GM11168 (cell line): ENCODE data around the gene TRMT112.

Source experiments
- in situ Hi-C: fragments of 300-500 bp; cut with MboI; formaldehyde crosslinking; loops from one replicate; pipeline ENCODE4 v1.12.0; 2022; ENCODE audit warnings: low sequenced_read_pairs; ENCODE audit not compliant: unreplicated experiment

Gene TRMT112

DNA sequence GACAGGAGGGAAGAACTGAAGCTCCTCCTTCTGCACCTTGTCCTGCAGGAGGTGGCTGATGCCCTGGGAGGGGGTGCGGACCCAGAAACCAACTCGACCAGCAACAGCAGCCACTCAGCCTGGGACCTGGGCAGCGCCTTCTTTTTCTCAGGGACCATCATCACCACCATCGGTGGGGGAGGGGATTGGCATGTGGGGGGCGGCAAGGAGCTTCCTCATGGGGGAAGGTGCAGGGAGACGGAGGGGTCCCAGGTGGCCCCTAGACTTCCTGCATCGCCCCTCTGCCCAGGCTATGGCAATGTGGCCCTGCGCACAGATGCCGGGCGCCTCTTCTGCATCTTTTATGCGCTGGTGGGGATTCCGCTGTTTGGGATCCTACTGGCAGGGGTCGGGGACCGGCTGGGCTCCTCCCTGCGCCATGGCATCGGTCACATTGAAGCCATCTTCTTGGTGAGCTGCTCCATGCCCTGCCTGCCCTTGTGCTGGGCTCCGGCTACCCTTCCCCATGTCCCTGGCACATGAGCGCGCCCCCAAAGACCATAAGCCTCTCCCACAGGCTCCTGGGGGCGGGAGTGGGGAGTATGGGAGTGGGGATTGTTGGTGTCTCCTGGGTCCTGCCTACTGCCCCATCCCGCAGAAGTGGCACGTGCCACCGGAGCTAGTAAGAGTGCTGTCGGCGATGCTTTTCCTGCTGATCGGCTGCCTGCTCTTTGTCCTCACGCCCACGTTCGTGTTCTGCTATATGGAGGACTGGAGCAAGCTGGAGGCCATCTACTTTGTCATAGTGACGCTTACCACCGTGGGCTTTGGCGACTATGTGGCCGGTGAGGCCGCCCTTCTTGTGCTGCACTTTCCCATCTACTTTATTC is 20.3 kb downstream of the TRMT112 start:
- in situ Hi-C loops: no loop called here

DNA sequence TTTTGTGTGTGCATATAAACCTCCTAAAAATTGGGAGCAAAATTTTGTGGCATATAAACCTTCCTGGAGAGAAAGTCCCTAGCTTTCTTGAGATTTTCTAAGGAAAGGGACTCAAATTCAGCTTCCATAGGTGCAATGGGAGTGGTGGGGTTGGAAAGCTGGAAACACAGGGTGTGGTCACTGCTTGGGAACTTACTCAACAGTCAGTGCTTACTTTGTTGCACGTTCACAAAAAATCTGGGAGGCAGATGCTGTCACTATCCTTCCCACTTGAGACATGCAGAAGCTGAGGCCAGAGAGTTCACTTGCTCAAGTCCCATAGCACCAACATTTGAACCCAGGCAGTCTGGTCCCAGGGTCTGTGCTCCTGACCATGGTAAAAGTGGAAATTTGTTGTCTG is 21.1 kb downstream of the TRMT112 start:
- in situ Hi-C loops: no loop called here

DNA sequence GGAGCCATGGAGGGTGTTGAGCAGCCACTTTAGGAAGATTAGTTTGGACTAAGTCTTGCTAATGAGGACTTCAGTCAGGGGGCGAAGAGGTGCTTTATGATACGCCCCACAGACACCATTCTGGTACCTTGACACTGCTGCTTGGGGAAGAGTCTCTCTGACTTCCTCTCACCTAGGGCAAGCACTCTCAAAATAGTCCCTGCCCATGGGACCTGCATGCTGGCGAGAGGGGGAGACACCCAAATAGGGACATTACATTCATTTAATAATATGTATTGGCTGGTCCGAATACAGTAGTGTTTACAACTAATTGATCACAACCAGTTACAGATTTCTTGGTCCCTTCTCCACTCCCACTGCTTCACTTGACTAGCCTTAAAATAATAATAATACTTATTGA is 21.6 kb downstream of the TRMT112 start:
- in situ Hi-C loops: no loop called here

DNA sequence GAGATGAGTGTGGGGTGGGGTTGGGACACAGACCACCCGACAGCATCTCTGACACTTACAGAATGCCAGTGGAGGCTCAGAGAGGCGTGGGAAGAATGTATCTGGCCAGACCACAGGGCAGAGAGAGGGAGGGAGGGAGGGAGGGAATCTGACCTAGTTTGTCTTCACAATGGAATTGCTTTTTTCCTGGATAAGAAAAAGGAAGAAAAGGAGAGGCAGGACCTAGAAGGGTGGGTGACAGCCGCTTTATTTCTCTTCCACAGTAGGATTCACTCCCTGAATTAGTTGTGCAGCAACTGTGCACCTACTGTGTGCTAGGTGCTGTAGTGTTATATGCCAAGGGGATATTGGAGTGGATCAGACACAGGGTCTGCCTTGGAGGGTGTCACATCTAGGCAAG is 22.6 kb downstream of the TRMT112 start:
- in situ Hi-C loops: no loop called here

DNA sequence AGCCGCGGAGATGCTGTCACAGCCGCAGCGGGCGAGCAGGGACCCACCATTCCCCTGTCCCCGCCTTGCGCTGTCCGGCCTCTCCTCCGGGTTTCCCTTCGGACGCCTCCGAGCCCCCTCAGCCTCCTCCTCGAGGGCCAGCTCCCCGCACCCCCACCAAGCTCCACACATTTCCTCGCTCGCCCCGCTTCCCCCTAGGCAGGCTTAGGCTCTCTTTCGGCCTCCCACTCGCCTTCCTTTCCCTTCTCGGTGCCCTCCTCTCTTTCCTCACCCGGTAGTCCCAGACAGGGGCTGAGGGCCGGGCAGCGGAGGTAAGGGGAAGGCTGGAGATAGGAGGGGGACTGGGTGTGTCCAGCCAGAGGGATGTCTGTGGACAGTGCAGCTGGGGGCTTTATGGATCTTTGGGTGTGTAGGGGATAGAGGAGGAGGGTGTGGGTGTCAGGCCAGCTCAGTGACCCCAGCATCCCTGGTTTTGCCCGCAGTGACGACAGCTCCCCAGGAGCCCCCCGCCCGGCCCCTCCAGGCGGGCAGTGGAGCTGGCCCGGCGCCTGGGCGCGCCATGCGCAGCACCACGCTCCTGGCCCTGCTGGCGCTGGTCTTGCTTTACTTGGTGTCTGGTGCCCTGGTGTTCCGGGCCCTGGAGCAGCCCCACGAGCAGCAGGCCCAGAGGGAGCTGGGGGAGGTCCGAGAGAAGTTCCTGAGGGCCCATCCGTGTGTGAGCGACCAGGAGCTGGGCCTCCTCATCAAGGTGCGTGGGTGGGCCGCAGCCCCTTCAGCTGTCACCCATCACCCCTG is 24.7 kb downstream of the TRMT112 start:
- in situ Hi-C loops: no loop called here

DNA sequence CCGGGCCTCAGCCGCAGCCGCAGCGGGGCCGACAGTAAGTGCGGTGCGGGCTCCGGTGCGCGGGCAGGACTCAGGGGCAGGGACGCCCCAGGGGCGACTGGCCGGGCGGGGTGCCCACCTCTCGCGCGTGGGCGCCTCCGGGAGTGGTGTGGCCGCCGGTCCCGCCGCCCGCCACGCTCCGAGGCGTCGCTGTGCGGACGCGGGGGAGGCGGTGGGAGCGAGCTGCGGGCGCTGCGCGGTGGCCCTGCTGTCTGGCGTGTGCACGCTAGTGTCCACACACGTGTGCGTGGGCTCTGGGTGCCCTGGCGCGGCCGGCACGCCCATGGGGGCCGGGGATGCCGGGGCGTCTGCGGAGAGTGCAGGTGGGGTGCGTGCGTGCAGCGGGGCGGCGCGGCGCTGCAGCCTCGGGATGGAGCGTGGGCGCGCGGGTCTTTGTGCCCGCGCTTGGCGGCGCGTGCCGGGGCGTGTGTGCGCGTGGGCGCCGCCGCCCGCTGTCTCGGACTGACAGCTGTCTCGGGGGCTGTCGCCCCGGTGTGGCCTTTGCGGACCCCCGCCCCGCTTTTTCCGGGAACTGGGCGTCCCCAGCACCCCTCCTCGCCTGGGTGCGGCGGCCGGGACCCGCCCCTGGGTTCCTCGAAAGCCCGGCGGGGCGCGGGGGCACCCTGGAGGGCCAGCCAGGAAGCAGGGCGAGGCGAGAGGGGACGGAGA is 25.5 kb downstream of the TRMT112 start:
- in situ Hi-C loops: no loop called here

DNA sequence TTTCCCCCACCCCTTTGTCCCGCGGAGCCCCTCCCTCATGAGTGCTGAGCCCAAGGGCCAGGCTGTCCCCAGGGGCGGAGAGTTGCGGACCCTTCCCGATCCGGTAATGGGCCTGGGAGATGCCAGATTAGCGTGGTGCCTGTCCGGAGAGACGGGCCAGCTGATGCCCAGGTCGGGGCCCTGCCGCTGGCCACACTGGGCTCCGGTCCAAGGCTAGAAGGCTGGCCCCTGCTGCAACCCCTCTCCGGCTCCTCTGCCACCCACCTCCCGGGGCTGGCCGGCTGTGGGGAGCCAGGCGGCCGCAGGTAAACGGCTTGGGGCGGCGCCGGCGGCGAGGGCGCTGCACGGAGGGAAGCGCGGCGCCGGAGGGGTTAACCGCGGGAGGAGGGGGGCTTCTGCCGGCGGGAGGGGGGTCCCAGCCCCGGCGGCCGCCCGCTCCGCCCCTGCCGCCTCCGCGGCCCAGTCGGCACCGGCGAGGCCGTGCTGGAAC is 26.1 kb downstream of the TRMT112 start, which contains the start of gene KCNK4:
Gene KCNK4 (plus strand): TSS at position 41 of the 490 bp plus-strand sequence. CDS start 1,717 bp downstream, outside the sequence.
- in situ Hi-C loops: no loop called here

DNA sequence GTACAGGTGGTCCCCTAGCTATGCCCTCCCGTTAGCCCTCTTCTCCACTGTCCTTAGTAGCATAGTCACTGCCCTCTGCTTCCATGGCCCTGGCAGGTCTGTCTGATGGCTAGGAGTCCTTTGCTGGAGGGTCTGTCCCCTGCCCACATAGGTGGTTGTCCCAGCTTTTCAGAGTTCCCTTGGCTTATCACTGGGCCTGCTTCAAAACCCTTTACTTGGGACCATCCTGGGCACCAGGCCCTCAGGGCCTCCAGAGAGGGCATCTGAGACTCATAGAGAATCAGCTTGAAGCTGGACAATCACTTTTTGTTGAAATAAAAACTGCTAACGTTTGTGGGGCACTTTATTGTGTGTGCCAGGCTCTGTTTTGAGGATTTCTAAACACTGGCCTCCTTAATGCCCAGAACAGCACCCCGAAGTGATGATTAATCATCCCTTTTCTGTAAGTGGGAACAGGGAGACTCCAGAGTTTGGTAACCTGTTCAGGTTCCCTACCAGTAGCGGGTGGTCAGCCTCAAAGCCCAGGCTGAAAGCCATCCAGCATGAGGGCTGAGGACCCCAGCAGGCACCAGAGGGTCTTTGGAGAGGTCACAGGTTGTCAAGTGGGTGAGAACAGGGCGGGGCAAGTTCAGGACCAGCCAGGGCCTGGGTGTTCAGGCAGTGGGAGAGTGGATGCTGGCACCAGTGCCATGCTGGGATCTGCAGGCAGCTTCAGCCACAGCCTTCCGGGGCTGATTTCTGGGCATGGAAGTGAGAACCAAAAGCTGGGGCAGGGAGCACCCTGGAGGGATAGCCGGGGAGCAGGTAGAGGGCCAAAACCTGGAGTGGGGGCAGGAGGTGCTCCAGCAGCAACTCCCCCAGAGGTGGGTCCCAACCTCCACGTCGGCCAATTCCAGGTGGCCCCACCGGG is 26.8 kb downstream of the TRMT112 start:
- in situ Hi-C loops: no loop called here

DNA sequence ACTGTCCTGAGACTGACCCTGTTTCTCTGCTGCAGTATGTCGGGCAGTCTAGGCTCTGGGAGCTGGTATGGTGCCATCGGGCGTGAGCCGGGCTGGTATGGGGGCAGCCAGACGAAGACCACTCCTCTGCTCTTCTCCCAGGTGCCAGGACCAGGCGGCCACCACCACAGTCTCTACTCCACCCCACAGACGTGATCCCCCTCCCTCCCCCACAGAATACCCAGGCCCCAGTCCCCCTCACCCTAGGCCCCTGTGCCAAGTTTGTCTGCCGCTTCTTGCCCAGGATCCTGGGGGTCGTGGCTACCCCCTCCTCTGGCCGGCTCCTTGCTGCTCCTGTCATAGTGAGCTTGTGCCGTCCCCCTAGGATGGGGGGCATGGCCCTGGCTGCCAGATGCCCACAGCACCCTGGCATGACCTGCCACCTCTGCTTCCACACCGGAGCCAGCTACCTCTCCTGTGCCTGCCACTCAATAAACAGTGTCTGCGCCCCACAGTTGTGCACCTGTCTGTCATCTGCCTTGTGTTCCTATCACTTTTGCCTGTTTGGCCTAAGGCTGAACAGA is 28.3 kb downstream of the TRMT112 start:
- in situ Hi-C loops: no loop called here

DNA sequence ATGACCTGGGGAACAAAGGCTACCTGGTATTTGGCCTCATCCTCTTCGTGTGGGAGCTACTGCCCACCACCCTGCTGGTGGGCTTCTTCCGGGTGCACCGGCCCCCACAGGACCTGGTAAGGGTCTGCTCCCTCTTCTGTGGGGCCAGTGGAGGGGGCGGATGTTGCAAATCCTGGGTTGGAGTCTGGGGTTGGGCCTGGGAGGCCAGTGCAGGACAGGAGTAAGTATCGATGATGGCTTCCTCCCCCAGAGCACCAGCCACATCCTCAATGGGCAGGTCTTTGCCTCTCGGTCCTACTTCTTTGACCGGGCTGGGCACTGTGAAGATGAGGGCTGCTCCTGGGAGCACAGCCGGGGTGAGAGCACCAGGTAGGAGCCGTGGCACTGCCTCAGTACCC is 29.0 kb downstream of the TRMT112 start:
- in situ Hi-C loops: no loop called here

DNA sequence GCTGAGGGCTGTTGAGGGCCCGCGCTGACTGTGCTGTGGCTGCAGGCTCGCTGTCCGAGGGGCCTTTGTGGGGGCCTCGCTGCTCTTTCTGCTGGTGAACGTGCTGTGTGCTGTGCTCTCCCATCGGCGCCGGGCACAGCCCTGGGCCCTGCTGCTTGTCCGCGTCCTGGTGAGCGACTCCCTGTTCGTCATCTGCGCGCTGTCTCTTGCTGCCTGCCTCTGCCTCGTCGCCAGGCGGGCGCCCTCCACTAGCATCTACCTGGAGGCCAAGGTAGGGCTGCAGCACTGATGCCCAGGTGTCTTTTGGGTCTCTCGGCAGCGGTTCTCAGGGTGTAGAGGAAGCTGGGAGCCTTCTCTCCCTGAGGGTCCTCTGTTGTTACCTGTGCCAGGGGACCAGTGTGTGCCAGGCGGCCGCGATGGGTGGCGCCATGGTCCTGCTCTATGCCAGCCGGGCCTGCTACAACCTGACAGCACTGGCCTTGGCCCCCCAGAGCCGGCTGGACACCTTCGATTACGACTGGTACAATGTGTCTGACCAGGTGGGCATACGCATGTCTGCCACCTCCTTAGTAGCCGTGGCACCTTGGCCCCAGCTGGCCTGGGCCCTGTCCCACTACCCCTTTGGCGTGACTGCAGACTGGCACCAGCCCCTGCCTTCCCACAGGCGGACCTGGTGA is 29.5 kb downstream of the TRMT112 start:
- in situ Hi-C loops: no loop called here

DNA sequence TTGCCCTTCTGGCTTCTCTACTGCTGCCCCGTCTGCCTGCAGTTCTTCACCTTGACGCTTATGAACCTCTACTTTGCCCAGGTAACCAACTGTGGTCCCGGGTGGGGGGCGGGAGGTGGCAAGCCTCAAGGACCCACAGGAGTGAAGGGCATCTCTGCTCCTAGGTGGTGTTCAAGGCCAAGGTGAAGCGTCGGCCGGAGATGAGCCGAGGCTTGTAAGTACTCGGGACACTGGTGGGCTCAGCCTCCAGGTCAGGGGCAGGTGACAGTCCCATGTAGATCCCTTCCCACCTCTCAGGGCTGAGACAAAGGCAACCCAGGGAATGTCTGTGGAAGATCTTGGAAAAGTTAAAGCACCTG is 30.6 kb downstream of the TRMT112 start:
- in situ Hi-C loops: no loop called here

DNA sequence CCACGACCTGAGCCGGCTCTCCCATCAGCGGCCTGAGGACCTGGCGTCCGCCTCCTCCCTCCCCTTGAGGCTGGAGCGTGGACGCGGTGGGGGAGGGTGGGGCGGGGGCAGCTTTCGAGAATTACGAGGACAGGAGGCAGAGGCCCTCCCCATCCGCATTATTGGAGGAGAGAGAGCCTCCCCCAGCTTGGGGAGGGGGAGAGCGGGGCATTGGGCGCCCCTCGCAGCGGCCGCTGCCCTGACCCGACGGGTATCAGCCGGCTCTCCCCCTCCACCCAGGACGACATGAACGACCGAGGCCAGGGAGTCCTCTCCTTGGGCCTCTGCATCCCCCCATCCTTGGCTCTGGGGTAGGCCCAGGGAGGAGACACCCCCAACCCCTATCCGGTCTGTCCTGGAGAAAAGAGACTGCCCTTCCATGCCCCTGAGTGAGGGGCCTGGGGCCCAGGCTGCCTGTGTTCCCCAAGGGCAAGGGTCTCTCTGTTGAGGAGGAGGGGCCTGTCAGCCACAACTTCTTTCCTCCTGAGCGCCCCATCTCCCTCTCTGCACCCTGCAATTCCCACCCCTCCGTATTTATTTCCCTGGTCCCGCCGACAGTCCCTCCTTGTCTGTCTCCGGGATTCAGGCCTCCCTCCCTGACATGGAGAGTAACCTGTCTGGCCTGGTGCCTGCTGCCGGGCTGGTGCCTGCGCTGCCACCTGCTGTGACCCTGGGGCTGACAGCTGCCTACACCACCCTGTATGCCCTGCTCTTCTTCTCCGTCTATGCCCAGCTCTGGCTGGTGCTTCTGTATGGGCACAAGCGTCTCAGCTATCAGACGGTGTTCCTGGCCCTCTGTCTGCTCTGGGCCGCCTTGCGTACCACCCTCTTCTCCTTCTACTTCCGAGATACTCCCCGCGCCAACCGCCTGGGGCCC is 31.2 kb downstream of the TRMT112 start:
- in situ Hi-C loops: no loop called here

DNA sequence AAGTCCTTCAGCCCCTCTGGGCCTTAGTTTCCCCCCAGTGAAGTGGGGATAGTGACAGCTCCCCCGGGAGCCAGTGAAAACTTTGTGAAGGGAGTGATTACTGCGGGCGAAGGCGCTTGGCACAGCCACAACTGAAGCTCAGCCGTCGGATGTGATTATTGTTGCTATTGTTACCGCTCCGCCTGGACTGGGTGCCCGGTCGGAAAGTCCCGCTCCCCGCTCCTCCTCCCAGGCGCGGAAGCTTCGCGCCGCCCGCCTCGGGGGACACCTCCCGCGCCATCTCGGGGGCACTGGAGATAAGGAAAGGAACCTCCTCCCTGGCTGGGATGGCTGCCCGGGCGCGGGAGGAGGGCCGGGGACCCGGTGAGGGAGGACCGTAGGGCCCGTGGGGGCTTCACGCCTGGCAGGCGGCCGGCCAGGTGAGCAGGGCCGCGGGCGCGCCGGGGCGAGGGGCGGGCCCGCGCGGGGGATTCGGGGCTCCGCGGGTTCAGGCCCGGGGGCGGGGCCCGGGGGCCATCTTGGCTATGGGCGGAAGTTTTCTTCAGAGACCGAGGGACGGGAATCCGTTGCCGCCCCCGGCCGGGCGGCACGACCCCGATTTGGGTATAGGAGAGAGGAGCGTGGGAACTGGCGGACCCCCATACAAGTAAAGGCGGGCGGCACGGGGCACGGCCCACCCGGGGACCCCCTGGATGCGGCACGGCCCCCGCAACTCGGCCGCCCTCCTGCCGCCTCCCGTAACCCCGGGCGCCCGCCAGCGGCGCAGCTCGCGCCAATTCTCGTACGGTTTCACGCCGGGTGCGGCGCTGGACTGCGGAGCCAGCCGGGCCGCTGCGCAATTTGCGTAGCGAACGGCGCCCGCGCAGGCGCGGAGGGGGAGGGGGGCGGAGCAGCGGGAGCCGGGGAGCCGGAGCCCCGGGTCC is 32.1 kb downstream of the TRMT112 start, which contains the start of gene GPR137:
Gene GPR137 (plus strand): TSS at position 887 of the 923 bp plus-strand sequence. CDS start 677 bp downstream, outside the sequence.
- in situ Hi-C loops: no loop called here

DNA sequence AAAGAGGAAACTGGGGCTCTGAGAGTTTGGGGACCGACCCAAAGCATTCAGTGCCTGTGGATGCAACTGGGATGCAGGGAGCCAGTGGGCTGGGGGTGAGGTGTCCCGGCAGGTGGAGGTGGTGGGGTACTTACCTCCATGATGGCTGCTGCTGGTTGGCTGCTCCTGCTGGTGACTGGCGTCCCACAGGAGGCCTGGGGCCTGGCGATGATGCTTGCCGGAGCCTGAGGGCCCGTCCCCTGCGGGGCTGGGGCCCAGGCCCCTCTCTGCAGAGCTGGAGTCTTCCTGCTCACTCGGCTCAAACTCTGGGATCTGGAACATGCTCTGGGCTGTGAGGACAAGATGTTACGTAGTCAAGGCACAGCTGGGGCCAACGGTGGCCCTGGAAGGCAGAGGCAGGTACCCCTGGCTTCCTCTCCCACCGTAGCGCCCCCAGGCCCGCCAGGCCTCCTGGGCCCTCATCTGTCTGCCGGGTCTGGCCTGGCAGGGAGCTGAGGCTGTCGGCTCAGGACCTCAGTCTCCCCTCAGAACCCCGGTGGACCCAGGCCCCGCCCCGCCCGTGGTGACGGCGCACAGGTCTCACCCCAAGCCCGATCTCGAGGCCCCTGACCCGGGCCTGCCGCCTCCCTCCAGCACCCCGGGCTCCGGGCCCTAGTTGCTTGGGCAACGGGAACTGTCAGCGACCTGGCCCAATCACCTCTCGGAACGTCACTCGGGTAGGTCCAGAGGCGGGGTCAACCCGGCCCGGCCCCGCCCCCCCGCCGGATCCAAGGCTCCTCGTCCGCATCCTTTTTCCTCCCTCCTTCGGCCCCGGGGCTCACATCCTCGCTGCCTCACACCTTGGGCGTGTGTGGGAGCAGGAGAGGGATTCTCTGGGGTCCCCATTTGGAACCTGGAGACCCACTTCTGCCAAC is 33.1 kb downstream of the TRMT112 start, which contains the start of gene BAD:
Gene BAD (minus strand): TSS at position 618 of the 914 bp plus-strand sequence. CDS start 297 bp downstream, at position 321.
- in situ Hi-C loops: no loop called here
